Stomach (tissue), 9 donors: ENCODE results near the gene FAM114A1. TPM values are rescaled to one million over a fixed set of nuclear protein-coding genes. Genes with fewer than 3 reads are reported as not detected.

Experiments used
- DNase-seq, 2 donors: peaks; one replicate each; pipeline versions ENCODE4 v3.0.0 to v3.0.0-alpha.2; 2013 to 2019
- H3K27ac ChIP-seq, 5 donors: fragments of 200-600 bp in 4 of 5; sonication (generic) in 4 of 5; one replicate each; pipeline ENCODE4 v1.5.1; 2013 to 2019; ENCODE audit warnings: mild to moderate bottlenecking in 1 of 5, moderate library complexity in 1 of 5
- H3K27me3 ChIP-seq, 3 donors: fragments of 200-600 bp; sonication (generic); one replicate each; pipeline ENCODE4 v1.5.1; 2017 to 2019; ENCODE audit warnings: mixed run types in 1 of 3
- H3K36me3 ChIP-seq, 4 donors: fragments of 200-600 bp; sonication (generic); 1 replicate in 3 of 4; 2 replicates in 1 of 4; pipeline ENCODE4 v1.5.1; 2016 to 2019
- H3K4me1 ChIP-seq, 4 donors: fragments of 200-600 bp; sonication (generic); one replicate each; pipeline ENCODE4 v1.5.1; 2016 to 2019
- H3K4me3 ChIP-seq, 4 donors: fragments of 200-600 bp; sonication (generic) in 3 of 4; one replicate each; pipeline ENCODE4 v1.5.1; 2016 to 2019; ENCODE audit warnings: mild to moderate bottlenecking in 1 of 4
- H3K9me3 ChIP-seq, 4 donors: fragments of 200-600 bp; sonication (generic); one replicate each; pipeline ENCODE4 v1.5.1; 2016 to 2019
- EP300 ChIP-seq: sonication (generic); formaldehyde crosslinking; IDR thresholded peaks from one replicate; pipeline ENCODE4 v1.6.1; 2017; ENCODE audit warnings: antibody characterized with exemption
- POLR2A ChIP-seq, 4 donors: fragments of 450-650 bp; IDR thresholded peaks; one replicate each; pipeline ENCODE4 v1.6.1; 2016; ENCODE audit warnings: antibody characterized with exemption in 4 of 4, control low read depth in 2 of 4, mild to moderate bottlenecking in 1 of 4, moderate library complexity in 1 of 4
- POLR2AphosphoS5 ChIP-seq, 3 donors: sonication (generic); formaldehyde crosslinking; IDR thresholded peaks; one replicate each; pipeline ENCODE4 v1.6.1; 2016; ENCODE audit warnings: antibody characterized with exemption in 3 of 3
- WGBS, 5 donors: extraction: QIAGEN DNeasy Blood & Tissue Kit in 3 of 5; methylation state at CpG; one replicate each; pipeline versions ENCODE4 v1.1.5 to v1.1.7; 2013 to 2018; 5-methylcytosine and 5-hydroxymethylcytosine counted together
- intact Hi-C: fragments of 100-400 bp; cut with DNase I; formaldehyde crosslinking; loops from one replicate; pipeline ENCODE4 v1.15.1; 2023; ENCODE audit warnings: low total_unique reads
- polyA plus RNA-seq, 3 donors: library from polyadenylated mRNA; stranded (reverse); fragments of 200-250 nt; gene quantifications; one replicate each; pipeline ENCODE4 v1.2.3, GENCODE V29; 2013
- total RNA-seq, 5 donors: library from RNA; depleted of rRNA; stranded (reverse); fragments of >200 nt; gene quantifications; one replicate each; pipeline versions ENCODE4 v1.1.0 to v1.2.3, GENCODE V29; 2014 to 2016
- TF ChIP-seq, protein P1 (sequence below), 7 experiments: fragments of 450-650 bp in 4 of 7; fragments of 200-600 bp in 3 of 7; sonication (generic) in 3 of 7; IDR thresholded peaks; one replicate each; pipeline ENCODE4 v1.5.1; 2016 to 2019; ENCODE audit warnings: antibody characterized with exemption in 7 of 7, control low read depth in 2 of 7, mild to moderate bottlenecking in 1 of 7
- donor health status: healthy with polysubstance abuse.
- donor health status: Bipolar disorder and iron deficiency.
- donor health status: healthy.

The FAM114A1 gene
- total and polyA plus RNA-seq, 8 donors: 10.4 to 149 (median 47.9) TPM

DNA sequence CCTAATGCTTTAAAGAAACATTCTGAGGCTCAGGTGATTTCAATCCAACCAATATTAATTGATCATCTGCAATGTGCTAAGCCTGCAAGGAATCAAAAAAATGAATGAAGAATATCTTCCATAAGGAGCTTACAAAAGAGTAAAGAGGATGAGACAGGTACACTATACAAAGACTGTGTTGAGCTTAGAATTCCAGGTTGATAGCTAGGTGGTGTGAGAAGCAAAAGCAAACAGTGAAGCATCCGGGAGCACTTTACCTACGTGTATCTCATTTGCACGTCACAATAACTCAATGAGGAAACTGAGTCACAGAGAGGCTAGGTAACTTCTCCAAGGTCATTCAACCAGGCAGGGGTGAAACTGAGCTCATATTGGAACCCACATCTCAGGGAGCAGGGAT lies 37.1 kb downstream of the FAM114A1 start:
- H3K9me3 ChIP-seq: no peaks in the 10 kb centered on the region
- peaks cover 28 to 62% (median 58%) of the 10 kb centered on the region in 4 donors for H3K36me3 ChIP-seq
- intact Hi-C loops: loop anchor here (5.0 kb wide), 1 partner anchor 233 kb away; no protein-coding TSS in a partner anchor
- DNase-seq: no peak
- no peak for TF ChIP-seq POLR2A (IDR thresholded peaks at IDR 0.05)
- H3K27me3 ChIP-seq: no peaks in the 10 kb centered on the region
- peaks cover 0 to 25% (median 15%) of the 10 kb centered on the region in 4 donors for H3K4me1 ChIP-seq
- peak overlapping the region in 1 of 5 donors; percentile 25 for H3K27ac ChIP-seq
- 49 to 80% (median 52%) methylated on average over 3 of the region's 3 CpGs for WGBS, 5 donors
- no peak overlapping the region for H3K4me3 ChIP-seq

DNA sequence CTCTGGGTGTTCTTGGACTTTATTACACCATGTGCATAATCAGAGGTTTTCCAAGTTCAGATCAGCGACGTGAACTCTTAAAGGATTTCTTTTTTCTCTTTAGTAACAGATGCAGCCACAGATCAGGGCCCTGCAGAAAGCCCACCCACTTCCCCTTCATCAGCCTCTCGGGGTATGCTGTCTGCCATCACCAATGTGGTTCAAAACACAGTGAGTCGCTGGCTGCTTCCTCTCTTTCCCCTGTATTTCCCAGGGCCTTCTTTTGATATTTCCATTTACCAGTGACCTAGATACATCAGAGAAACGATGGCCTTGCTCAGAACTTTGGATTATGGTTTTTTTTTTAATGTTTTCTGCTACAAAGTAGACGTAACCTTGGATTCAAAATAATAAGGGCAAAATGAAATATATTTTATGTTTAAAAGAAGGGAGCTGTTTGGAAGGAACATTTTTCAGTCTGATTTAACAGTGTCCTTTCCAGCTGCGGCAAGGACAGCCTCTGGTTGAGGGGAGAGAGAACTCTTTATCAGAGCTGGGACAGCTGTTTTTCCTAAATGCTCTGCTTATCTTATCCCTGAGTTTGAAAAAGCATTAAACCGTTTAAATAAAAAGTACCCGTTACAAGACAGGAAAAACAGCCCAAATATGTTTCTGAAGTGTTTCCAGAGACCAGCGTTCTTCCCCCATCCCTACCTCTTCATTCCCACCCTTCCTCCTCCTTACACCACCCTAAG lies 38.2 kb downstream of the FAM114A1 start:
- Histone ChIP-seq H3K27ac (peak overlapping the region in 1 of 5 donors; percentile 50), H3K36me3 (peaks cover 39 to 71% (median 69%) of the 10 kb centered on the region in 4 donors), H3K4me1 (peaks cover 0 to 25% (median 15%) of the 10 kb centered on the region in 4 donors), H3K27me3 (no peaks in the 10 kb centered on the region), H3K4me3 (no peak overlapping the region), H3K9me3 (no peaks in the 10 kb centered on the region)
- peak in 1 of 2 donors; percentile 20 for DNase-seq
- TF ChIP-seq, protein P1, sequence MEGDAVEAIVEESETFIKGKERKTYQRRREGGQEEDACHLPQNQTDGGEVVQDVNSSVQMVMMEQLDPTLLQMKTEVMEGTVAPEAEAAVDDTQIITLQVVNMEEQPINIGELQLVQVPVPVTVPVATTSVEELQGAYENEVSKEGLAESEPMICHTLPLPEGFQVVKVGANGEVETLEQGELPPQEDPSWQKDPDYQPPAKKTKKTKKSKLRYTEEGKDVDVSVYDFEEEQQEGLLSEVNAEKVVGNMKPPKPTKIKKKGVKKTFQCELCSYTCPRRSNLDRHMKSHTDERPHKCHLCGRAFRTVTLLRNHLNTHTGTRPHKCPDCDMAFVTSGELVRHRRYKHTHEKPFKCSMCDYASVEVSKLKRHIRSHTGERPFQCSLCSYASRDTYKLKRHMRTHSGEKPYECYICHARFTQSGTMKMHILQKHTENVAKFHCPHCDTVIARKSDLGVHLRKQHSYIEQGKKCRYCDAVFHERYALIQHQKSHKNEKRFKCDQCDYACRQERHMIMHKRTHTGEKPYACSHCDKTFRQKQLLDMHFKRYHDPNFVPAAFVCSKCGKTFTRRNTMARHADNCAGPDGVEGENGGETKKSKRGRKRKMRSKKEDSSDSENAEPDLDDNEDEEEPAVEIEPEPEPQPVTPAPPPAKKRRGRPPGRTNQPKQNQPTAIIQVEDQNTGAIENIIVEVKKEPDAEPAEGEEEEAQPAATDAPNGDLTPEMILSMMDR (IDR thresholded peaks at IDR 0.05): no peak
- TF ChIP-seq EP300: no peak
- no peak for TF ChIP-seq POLR2AphosphoS5 (IDR thresholded peaks at IDR 0.05)
- TF ChIP-seq POLR2A (IDR thresholded peaks at IDR 0.05): no peak
- WGBS, 5 donors: 42 to 57% (median 56%) methylated on average over 10 of the region's 10 CpGs
- intact Hi-C loops: loop anchor here (5.0 kb wide), 1 partner anchor 231 kb away; no protein-coding TSS in a partner anchor

DNA sequence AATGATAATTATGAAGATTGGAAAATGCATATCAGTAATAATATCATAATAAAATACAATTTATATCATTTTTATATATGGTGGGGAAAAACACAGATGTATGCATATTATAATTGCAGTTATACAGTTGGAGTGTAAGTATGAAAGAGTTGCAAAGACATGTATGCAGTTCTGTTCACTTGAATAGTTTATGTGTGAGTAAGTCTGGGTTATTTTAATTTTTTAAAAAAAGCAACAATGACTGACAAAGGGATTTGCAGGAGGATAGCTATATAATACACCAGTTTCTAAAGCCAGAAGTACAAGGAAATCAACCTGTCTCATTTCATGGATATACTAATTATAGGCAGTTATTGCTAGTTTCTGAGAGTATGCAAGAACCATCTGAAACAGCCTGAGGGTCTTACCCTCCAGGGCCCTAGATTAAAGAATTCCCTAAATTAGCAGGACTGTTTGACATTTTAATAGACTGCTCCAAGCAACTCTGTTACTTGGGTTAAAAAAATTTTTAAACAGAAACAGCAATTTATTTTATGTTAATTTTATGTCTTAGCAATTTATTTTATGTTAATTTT lies 40.2 kb downstream of the FAM114A1 start:
- no peaks in the 10 kb centered on the region for H3K27me3 ChIP-seq
- H3K9me3 ChIP-seq: no peaks in the 10 kb centered on the region
- intact Hi-C loops: loop anchor here (5.0 kb wide), 1 partner anchor 230 kb away; no protein-coding TSS in a partner anchor
- no peak overlapping the region for H3K4me3 ChIP-seq
- no peak for DNase-seq
- H3K27ac ChIP-seq: no peak overlapping the region
- peaks cover 0 to 24% (median 15%) of the 10 kb centered on the region in 4 donors for H3K4me1 ChIP-seq
- H3K36me3 ChIP-seq: peaks cover 48 to 85% (median 82%) of the 10 kb centered on the region in 4 donors
- no peak for TF ChIP-seq POLR2AphosphoS5 (IDR thresholded peaks at IDR 0.05)
- TF ChIP-seq POLR2A (IDR thresholded peaks at IDR 0.05): no peak
- TF ChIP-seq, protein P1 (IDR thresholded peaks at IDR 0.05): no peak
- no peak for TF ChIP-seq EP300

DNA sequence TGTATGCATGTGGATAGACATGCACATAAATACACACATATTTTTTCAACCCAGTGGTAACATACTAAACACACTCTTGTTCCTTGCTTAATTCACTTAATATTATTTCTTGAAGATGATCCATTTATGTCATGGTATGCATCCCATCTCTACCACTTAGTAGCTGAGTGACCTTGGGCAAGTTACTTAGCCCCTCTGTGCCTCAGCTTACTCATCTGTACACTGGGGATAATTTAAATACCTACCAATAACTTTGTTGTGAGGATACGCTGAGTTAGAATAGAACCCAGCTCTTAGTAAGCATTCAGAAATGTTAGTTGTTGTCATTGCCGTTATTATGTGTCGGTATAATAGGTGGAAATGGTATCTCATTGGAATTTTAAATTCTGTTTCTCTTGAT lies 41.4 kb downstream of the FAM114A1 start:
- TF ChIP-seq, protein P1 (IDR thresholded peaks at IDR 0.05): no peak
- TF ChIP-seq POLR2AphosphoS5 (IDR thresholded peaks at IDR 0.05) (no peak), EP300 (no peak), POLR2A (IDR thresholded peaks at IDR 0.05) (no peak)
- Histone ChIP-seq H3K4me1 (peaks cover 0 to 14% (median 10%) of the 10 kb centered on the region in 4 donors), H3K36me3 (peaks cover 56 to 98% (median 94%) of the 10 kb centered on the region in 4 donors), H3K4me3 (no peak overlapping the region), H3K9me3 (no peaks in the 10 kb centered on the region), H3K27ac (no peak overlapping the region), H3K27me3 (no peaks in the 10 kb centered on the region)
- intact Hi-C loops: loop anchor here (5.0 kb wide), 1 partner anchor 228 kb away; no protein-coding TSS in a partner anchor
- WGBS, 5 donors: 87 to 95% (median 92%) methylated on average over 3 of the region's 3 CpGs
- no peak for DNase-seq
